Uterus (tissue), 4 donors: ENCODE results near the gene ATP8B3. TPM values are rescaled to one million over a fixed set of nuclear protein-coding genes. Genes with fewer than 3 reads are reported as not detected.
A peak's percentile ranks its signal among the peaks of the same experiment; 100 is the strongest.

Experiments
- DNase-seq, 2 donors: peaks; one replicate each; pipeline ENCODE4 v3.0.0-alpha.2; 2019 to 2020
- H3K27ac ChIP-seq, 2 donors: fragments of 200-600 bp; sonication (generic); 1 replicate in 1 of 2; 2 replicates in 1 of 2; pipeline ENCODE4 v1.5.1; 2016 to 2018
- H3K27me3 ChIP-seq, 2 donors: fragments of 200-600 bp; sonication (generic); one replicate each; pipeline ENCODE4 v1.5.1; 2018 to 2019; ENCODE audit warnings: control low read depth in 1 of 2
- H3K36me3 ChIP-seq, 2 donors: fragments of 200-600 bp; sonication (generic); one replicate each; pipeline ENCODE4 v1.5.1; 2019; ENCODE audit warnings: control low read depth in 1 of 2
- H3K4me1 ChIP-seq, 2 donors: fragments of 200-600 bp; sonication (generic); one replicate each; pipeline ENCODE4 v1.5.1; 2018 to 2019; ENCODE audit warnings: control low read depth in 1 of 2
- H3K4me3 ChIP-seq, 2 donors: fragments of 200-600 bp; sonication (generic); 1 replicate in 1 of 2; 2 replicates in 1 of 2; pipeline ENCODE4 v1.5.1; 2018 to 2019; ENCODE audit warnings: mild to moderate bottlenecking in 1 of 2
- H3K9me3 ChIP-seq, 2 donors: fragments of 200-600 bp; sonication (generic); one replicate each; pipeline ENCODE4 v1.5.1; 2019; ENCODE audit warnings: control low read depth in 1 of 2
- CTCF ChIP-seq, 4 experiments: fragments of 200-600 bp in 2 of 4; fragments of 450-650 bp in 2 of 4; sonication (generic) in 2 of 4; IDR thresholded peaks; one replicate each; pipeline ENCODE4 v1.5.1; 2016 to 2019; ENCODE audit warnings: antibody characterized with exemption in 4 of 4, mild to moderate bottlenecking in 2 of 4, moderate library complexity in 1 of 4
- POLR2A ChIP-seq, 2 donors: fragments of 450-650 bp; IDR thresholded peaks; one replicate each; pipeline ENCODE4 v1.6.1; 2016; ENCODE audit warnings: antibody characterized with exemption in 2 of 2, mild to moderate bottlenecking in 1 of 2, moderate library complexity in 1 of 2
- intact Hi-C: fragments of 100-400 bp; cut with DNase I; formaldehyde crosslinking; loops from one replicate; pipeline ENCODE4 v1.15.1; 2023; ENCODE audit warnings: low total_unique reads
- total RNA-seq, 4 donors: library from RNA; depleted of rRNA in 3 of 4; stranded (reverse); fragments of >200 nt in 3 of 4; gene quantifications; one replicate each; pipeline versions ENCODE4 v1.1.0 to v1.2.4, GENCODE V29; 2014 to 2023
- donor health status: DM: yes; HTN: yes; CAD: no.

The ATP8B3 gene
- total RNA-seq, 4 donors from 2014 or later = 1.0 to 3.3 (median 1.7) TPM; not detected in 1

- Histone ChIP-seq H3K27ac (no peak overlapping the region), H3K4me1 (peaks cover 0 to 26% of the 10 kb centered on the region in 2 donors)
- no peak for DNase-seq
These were observed 41.4 kb upstream of the ATP8B3 start for GRCh38 chr19:1853295-1854038.

GRCh38 chr19:1852581-1853128, 40.6 kb upstream of the ATP8B3 start:
- H3K4me3 ChIP-seq = no peak overlapping the region
- peaks cover 0 to 26% of the 10 kb centered on the region in 2 donors for H3K4me1 ChIP-seq
- no peaks in the 10 kb centered on the region for H3K36me3 ChIP-seq
- no peaks in the 10 kb centered on the region for H3K27me3 ChIP-seq
- intact Hi-C loops = no loop called here
- no peak for TF ChIP-seq POLR2A (IDR thresholded peaks at IDR 0.05)
- TF ChIP-seq CTCF (IDR thresholded peaks at IDR 0.05) = no peak
- no peaks in the 10 kb centered on the region for H3K9me3 ChIP-seq
- no peak for DNase-seq
- H3K27ac ChIP-seq = no peak overlapping the region

More at GRCh38 chr19:1853295-1854038, 41.4 kb upstream of the ATP8B3 start:
- H3K9me3 ChIP-seq = no peaks in the 10 kb centered on the region
- no peaks in the 10 kb centered on the region for H3K36me3 ChIP-seq
- H3K27me3 ChIP-seq = no peaks in the 10 kb centered on the region
- no peak overlapping the region for H3K4me3 ChIP-seq
- no peak for TF ChIP-seq POLR2A (IDR thresholded peaks at IDR 0.05)
- TF ChIP-seq CTCF (IDR thresholded peaks at IDR 0.05) = peak; percentile 58 to 75 (median 68)
- intact Hi-C loops = no loop called here

GRCh38 chr19:1851654-1852580, 39.8 kb upstream of the ATP8B3 start:
- Histone ChIP-seq H3K4me1 (peaks cover 0 to 21% of the 10 kb centered on the region in 2 donors), H3K27me3 (no peaks in the 10 kb centered on the region), H3K36me3 (no peaks in the 10 kb centered on the region), H3K27ac (no peak overlapping the region), H3K9me3 (no peaks in the 10 kb centered on the region), H3K4me3 (no peak overlapping the region)
- no peak for TF ChIP-seq CTCF (IDR thresholded peaks at IDR 0.05)
- TF ChIP-seq POLR2A (IDR thresholded peaks at IDR 0.05) = no peak
- no peak for DNase-seq
- intact Hi-C loops = no loop called here

- intact Hi-C loops = no loop called here
- H3K4me3 ChIP-seq = no peak overlapping the region
- no peaks in the 10 kb centered on the region for H3K9me3 ChIP-seq
- no peak for TF ChIP-seq POLR2A (IDR thresholded peaks at IDR 0.05)
- no peak for TF ChIP-seq CTCF (IDR thresholded peaks at IDR 0.05)
- no peaks in the 10 kb centered on the region for H3K27me3 ChIP-seq
- H3K36me3 ChIP-seq = no peaks in the 10 kb centered on the region
- peaks cover 0 to 22% of the 10 kb centered on the region in 2 donors for H3K4me1 ChIP-seq
- no peak overlapping the region for H3K27ac ChIP-seq
- DNase-seq = no peak
These were observed 39.0 kb upstream of the ATP8B3 start for GRCh38 chr19:1850809-1851653.
